Suprapubic skin (tissue), 4 donors: ENCODE data around the gene CASP10. TPM values are rescaled to one million over a fixed set of nuclear protein-coding genes. Genes with fewer than 3 reads are reported as not detected.
A peak's percentile ranks its signal among the peaks of the same experiment; 100 is the strongest.

Experiments used
- DNase-seq, 2 donors: peaks; one replicate each; pipeline ENCODE4 v3.0.0-alpha.2; 2019; ENCODE audit warnings: low spot score in 2 of 2
- H3K27ac ChIP-seq: fragments of 200-600 bp; sonication (generic); one replicate; pipeline ENCODE4 v1.5.1; 2019
- H3K27me3 ChIP-seq: fragments of 200-600 bp; sonication (generic); one replicate; pipeline ENCODE4 v1.5.1; 2019
- H3K36me3 ChIP-seq: fragments of 200-600 bp; sonication (generic); one replicate; pipeline ENCODE4 v1.5.1; 2019
- H3K4me1 ChIP-seq: fragments of 200-600 bp; sonication (generic); one replicate; pipeline ENCODE4 v1.5.1; 2019
- H3K4me3 ChIP-seq: fragments of 200-600 bp; sonication (generic); one replicate; pipeline ENCODE4 v1.5.1; 2019; ENCODE audit warnings: mild to moderate bottlenecking
- H3K9me3 ChIP-seq: fragments of 200-600 bp; sonication (generic); one replicate; pipeline ENCODE4 v1.5.1; 2019
- CTCF ChIP-seq, 2 donors: fragments of 200-600 bp in 1 of 2; fragments of 450-650 bp in 1 of 2; sonication (generic) in 1 of 2; IDR thresholded peaks; one replicate each; pipeline ENCODE4 v1.5.1; 2016 to 2019; ENCODE audit warnings: antibody characterized with exemption in 2 of 2, mild to moderate bottlenecking in 1 of 2, moderate library complexity in 1 of 2
- EP300 ChIP-seq: sonication (generic); formaldehyde crosslinking; IDR thresholded peaks from one replicate; pipeline ENCODE4 v1.6.1; 2017; ENCODE audit warnings: antibody characterized with exemption
- POLR2A ChIP-seq, 2 donors: fragments of 450-650 bp; IDR thresholded peaks; one replicate each; pipeline ENCODE4 v1.6.1; 2017; ENCODE audit warnings: antibody characterized with exemption in 2 of 2, mild to moderate bottlenecking in 2 of 2, moderate library complexity in 2 of 2
- POLR2AphosphoS5 ChIP-seq, 3 donors: sonication (generic); formaldehyde crosslinking; IDR thresholded peaks; one replicate each; pipeline ENCODE4 v1.6.1; 2017; ENCODE audit warnings: antibody characterized with exemption in 3 of 3
- WGBS: methylation state at CpG from one replicate; pipeline ENCODE4 v1.1.5; 2018; 5-methylcytosine and 5-hydroxymethylcytosine counted together
- total RNA-seq, 4 donors: library from RNA; depleted of rRNA; stranded (reverse); fragments of >200 nt; gene quantifications; one replicate each; pipeline ENCODE4 v1.1.0, GENCODE V29; 2016

CASP10 gene
- total RNA-seq, 4 donors from 2014 or later = 3.7 to 19.0 (median 7.4) TPM

GRCh38 chr2:201231781-201232466 is 49.0 kb downstream of the CASP10 start:
- H3K36me3 ChIP-seq = no peaks in the 10 kb centered on the region
- no peak overlapping the region for H3K27ac ChIP-seq
- TF ChIP-seq POLR2AphosphoS5 (IDR thresholded peaks at IDR 0.05) (peak in 2 of 3 donors; percentile 43 to 61), CTCF (IDR thresholded peaks at IDR 0.05) (peak; percentile 76 to 93), EP300 (no peak), POLR2A (IDR thresholded peaks at IDR 0.05) (no peak)
- 9% methylated on average over 8 of the region's 8 CpGs for WGBS
- no peak overlapping the region for H3K4me3 ChIP-seq
- H3K27me3 ChIP-seq = no peaks in the 10 kb centered on the region
- peak; percentile 93 for DNase-seq
- H3K4me1 ChIP-seq = peaks cover 52% of the 10 kb centered on the region
- no peaks in the 10 kb centered on the region for H3K9me3 ChIP-seq

GRCh38 chr2:201232467-201232815 is 49.5 kb downstream of the CASP10 start:
- Histone ChIP-seq H3K36me3 (no peaks in the 10 kb centered on the region), H3K4me3 (no peak overlapping the region), H3K9me3 (no peaks in the 10 kb centered on the region), H3K27me3 (no peaks in the 10 kb centered on the region), H3K4me1 (peaks cover 50% of the 10 kb centered on the region), H3K27ac (no peak overlapping the region)
- no peak for DNase-seq
- no peak for TF ChIP-seq POLR2AphosphoS5 (IDR thresholded peaks at IDR 0.05)
- no peak for TF ChIP-seq POLR2A (IDR thresholded peaks at IDR 0.05)
- TF ChIP-seq EP300 = no peak
- no peak for TF ChIP-seq CTCF (IDR thresholded peaks at IDR 0.05)
- WGBS = 43% methylated on average over 3 of the region's 3 CpGs

GRCh38 chr2:201233192-201233811 is 50.4 kb downstream of the CASP10 start:
- H3K4me1 ChIP-seq = peaks cover 50% of the 10 kb centered on the region
- DNase-seq = no peak
- TF ChIP-seq EP300 (no peak), POLR2A (IDR thresholded peaks at IDR 0.05) (no peak), CTCF (IDR thresholded peaks at IDR 0.05) (no peak), POLR2AphosphoS5 (IDR thresholded peaks at IDR 0.05) (no peak)
- H3K9me3 ChIP-seq = no peaks in the 10 kb centered on the region
- H3K4me3 ChIP-seq = peak overlapping the region; percentile 39
- no peaks in the 10 kb centered on the region for H3K27me3 ChIP-seq
- 28% methylated on average over 8 of the region's 8 CpGs for WGBS
- H3K36me3 ChIP-seq = no peaks in the 10 kb centered on the region
- H3K27ac ChIP-seq = peak overlapping the region; percentile 49

- Histone ChIP-seq H3K4me1 (peaks cover 51% of the 10 kb centered on the region), H3K27me3 (no peaks in the 10 kb centered on the region), H3K4me3 (peak overlapping the region; percentile 39), H3K27ac (peak overlapping the region; percentile 49), H3K9me3 (no peaks in the 10 kb centered on the region), H3K36me3 (no peaks in the 10 kb centered on the region)
- no peak for TF ChIP-seq POLR2A (IDR thresholded peaks at IDR 0.05)
- TF ChIP-seq CTCF (IDR thresholded peaks at IDR 0.05) = no peak
- no peak for TF ChIP-seq EP300
- no peak for TF ChIP-seq POLR2AphosphoS5 (IDR thresholded peaks at IDR 0.05)
- WGBS = 84% methylated on average over 21 of the region's 21 CpGs
- DNase-seq = no peak
These were observed 51.1 kb downstream of the CASP10 start for GRCh38 chr2:201233812-201234662.
